Measurements from ENCODE around the gene TBC1D20.
"Not testable (repeated sequence)": the region's sequence is repeated elsewhere in the genome, so short reads cannot be mapped to it uniquely, and the experiment has no call there.

TBC1D20 gene

GRCh38 chr20:400454-401275 is 61.7 kb downstream of the TBC1D20 start:
- DNase-seq (ENCODE audit: low read depth) = no peak

GRCh38 chr20:400128-400453 is 62.2 kb downstream of the TBC1D20 start:
- no peak for DNase-seq (ENCODE audit: low read depth)

- DNase-seq (ENCODE audit: low read depth) = no peak
Observed at GRCh38 chr20:399182-399707, 63.1 kb downstream of the TBC1D20 start.

- no peak for DNase-seq (ENCODE audit: low read depth)
Observed at GRCh38 chr20:397432-398237, 64.7 kb downstream of the TBC1D20 start.

- DNase-seq (ENCODE audit: low read depth) = no peak
Observed at GRCh38 chr20:396619-397431, 65.5 kb downstream of the TBC1D20 start.

GRCh38 chr20:396252-396618 is 66.1 kb downstream of the TBC1D20 start:
- no peak for DNase-seq (ENCODE audit: low read depth)

- not testable (repeated sequence) for DNase-seq (ENCODE audit: low read depth)
Observed at GRCh38 chr20:393296-393695, 69.0 kb downstream of the TBC1D20 start.

GRCh38 chr20:391041-391711 is 71.2 kb downstream of the TBC1D20 start:
- no peak for DNase-seq (ENCODE audit: low read depth)

- no peak for DNase-seq (ENCODE audit: low read depth)
Observed at GRCh38 chr20:389220-389619, 73.1 kb downstream of the TBC1D20 start.

- no peak for DNase-seq (ENCODE audit: low read depth)
Observed at GRCh38 chr20:388034-388994, 74.0 kb downstream of the TBC1D20 start.

- DNase-seq (ENCODE audit: low read depth) = no peak
Observed at GRCh38 chr20:387520-387919, 74.8 kb downstream of the TBC1D20 start.

GRCh38 chr20:386634-387033 is 75.7 kb downstream of the TBC1D20 start:
- DNase-seq (ENCODE audit: low read depth) = not testable (repeated sequence)
